MM.1S (cell line): ENCODE results near the gene AKAP8.

ENCODE experiments used
- DNase-seq: peaks from one replicate; pipeline ENCODE4 v3.0.0-alpha.2; 2015
- H2AFZ ChIP-seq: fragments of 300-600 bp; sonication (generic); 2 replicates; pipeline ENCODE4 v1.6.0; 2016; ENCODE audit warnings: antibody characterized with exemption, low read length
- H3F3A ChIP-seq: fragments of 300-600 bp; sonication (generic); 2 replicates; pipeline ENCODE4 v1.6.1; 2016; ENCODE audit warnings: mild to moderate bottlenecking, antibody characterized with exemption, low read length, moderate library complexity, mixed read lengths; ENCODE audit not compliant: insufficient read depth
- H3K27ac ChIP-seq: fragments of 300-600 bp; sonication (generic); 2 replicates; pipeline ENCODE4 v1.5.1; 2016; ENCODE audit warnings: mild to moderate bottlenecking, low read length
- H3K27me3 ChIP-seq: fragments of 300-600 bp; sonication (generic); replicated peaks from 2 replicates; pipeline ENCODE4 v1.6.0; 2016; ENCODE audit warnings: low read length; ENCODE audit not compliant: insufficient read depth
- H3K36me3 ChIP-seq: fragments of 300-600 bp; sonication (generic); replicated peaks from 2 replicates; pipeline ENCODE4 v1.6.1; 2016; ENCODE audit warnings: mild to moderate bottlenecking, low read length, mixed read lengths; ENCODE audit not compliant: insufficient read depth
- H3K4me1 ChIP-seq: fragments of 300-600 bp; sonication (generic); 2 replicates; pipeline ENCODE4 v1.6.1; 2016; ENCODE audit warnings: low read length, mixed read lengths
- H3K4me2 ChIP-seq: fragments of 300-600 bp; sonication (generic); 2 replicates; pipeline ENCODE4 v1.6.0; 2016; ENCODE audit warnings: low read depth, low read length
- H3K4me3 ChIP-seq: fragments of 300-600 bp; sonication (generic); 2 replicates; pipeline ENCODE4 v1.5.1; 2016; ENCODE audit warnings: low read length, mixed read lengths
- H3K79me2 ChIP-seq: fragments of 300-600 bp; sonication (generic); 2 replicates; pipeline ENCODE4 v1.6.1; 2016; ENCODE audit warnings: mixed run types, low read length, mixed read lengths
- H3K9ac ChIP-seq: fragments of 300-600 bp; sonication (generic); 2 replicates; pipeline ENCODE4 v1.6.1; 2016; ENCODE audit warnings: low read length, mixed read lengths
- H3K9me2 ChIP-seq: fragments of 300-600 bp; sonication (generic); replicated peaks from 2 replicates; pipeline ENCODE4 v1.6.1; 2016; ENCODE audit warnings: mild to moderate bottlenecking, low read length, mixed read lengths; ENCODE audit not compliant: insufficient read depth
- H3K9me3 ChIP-seq: fragments of 300-600 bp; sonication (generic); replicated peaks from 2 replicates; pipeline ENCODE4 v1.6.1; 2016; ENCODE audit warnings: mild to moderate bottlenecking, low read length, mixed read lengths; ENCODE audit not compliant: insufficient read depth
- H4K20me1 ChIP-seq: fragments of 300-600 bp; sonication (generic); 2 replicates; pipeline ENCODE4 v1.6.1; 2016; ENCODE audit warnings: mild to moderate bottlenecking, low read length, moderate library complexity, mixed read lengths; ENCODE audit not compliant: insufficient read depth
- CTCF ChIP-seq: fragments of 300-600 bp; sonication (generic); IDR thresholded peaks from 2 replicates; pipeline ENCODE4 v1.5.1; 2016; ENCODE audit warnings: antibody characterized with exemption, low read length, mixed read lengths
- EZH2 ChIP-seq: fragments of 300-600 bp; sonication (generic); optimal IDR thresholded peaks from 2 replicates; pipeline ENCODE3; 2017; ENCODE audit warnings: low read depth, mild to moderate bottlenecking, antibody characterized with exemption, low read length, mixed read lengths
- EZH2phosphoT487 ChIP-seq: fragments of 300-600 bp; sonication (generic); IDR thresholded peaks from 2 replicates; pipeline ENCODE4 v1.6.1; 2018; ENCODE audit warnings: antibody characterized with exemption, low read length

AKAP8 gene

GRCh38 chr19:15403151-15403531 lies 23.6 kb upstream of the AKAP8 start:
- no peaks in the 10 kb centered on the region for H3K9me2 ChIP-seq
- H4K20me1 ChIP-seq = peaks cover 4% of the 10 kb centered on the region; the same call in 1 of the 2 replicates
- no peak overlapping the region for H3K4me3 ChIP-seq
- H3K27ac ChIP-seq = no peak overlapping the region
- no peak for DNase-seq
- H3K4me1 ChIP-seq = no peaks in the 10 kb centered on the region
- H2AFZ ChIP-seq = no peak overlapping the region
- no peaks in the 10 kb centered on the region for H3K27me3 ChIP-seq
- H3K4me2 ChIP-seq = no peak overlapping the region
- H3K9me3 ChIP-seq = no peaks in the 10 kb centered on the region
- TF ChIP-seq EZH2phosphoT487 (no peak), CTCF (no peak), EZH2 (no peak)
- H3K36me3 ChIP-seq = no peaks in the 10 kb centered on the region
- no peak overlapping the region for H3K9ac ChIP-seq
- H3F3A ChIP-seq = no peaks in the 10 kb centered on the region
- peaks cover 74% of the 10 kb centered on the region for H3K79me2 ChIP-seq

- Histone ChIP-seq H4K20me1 (peaks cover 4% of the 10 kb centered on the region; the same call in 1 of the 2 replicates), H2AFZ (no peak overlapping the region), H3K36me3 (no peaks in the 10 kb centered on the region), H3K79me2 (peaks cover 69% of the 10 kb centered on the region), H3K27ac (no peak overlapping the region), H3K9ac (no peak overlapping the region), H3F3A (no peaks in the 10 kb centered on the region), H3K4me3 (no peak overlapping the region), H3K9me3 (no peaks in the 10 kb centered on the region), H3K27me3 (no peaks in the 10 kb centered on the region), H3K9me2 (no peaks in the 10 kb centered on the region), H3K4me2 (no peak overlapping the region), H3K4me1 (no peaks in the 10 kb centered on the region)
- no peak for TF ChIP-seq EZH2
- no peak for TF ChIP-seq CTCF
- TF ChIP-seq EZH2phosphoT487 = no peak
- no peak for DNase-seq
Measured at GRCh38 chr19:15402411-15403150, 23.0 kb upstream of the AKAP8 start.

- Histone ChIP-seq H3F3A (no peaks in the 10 kb centered on the region), H3K36me3 (no peaks in the 10 kb centered on the region; the same call in 1 of the 2 replicates), H3K4me3 (no peak overlapping the region), H3K9me2 (no peaks in the 10 kb centered on the region), H3K79me2 (peaks cover 57% of the 10 kb centered on the region), H3K27me3 (no peaks in the 10 kb centered on the region), H3K9ac (no peak overlapping the region), H3K9me3 (no peaks in the 10 kb centered on the region), H3K4me1 (no peaks in the 10 kb centered on the region), H4K20me1 (peaks cover 4% of the 10 kb centered on the region; the same call in 1 of the 2 replicates), H2AFZ (no peak overlapping the region), H3K4me2 (no peak overlapping the region), H3K27ac (no peak overlapping the region)
- DNase-seq = no peak
- TF ChIP-seq CTCF = no peak
- TF ChIP-seq EZH2 = no peak
- TF ChIP-seq EZH2phosphoT487 = no peak
Measured at GRCh38 chr19:15401397-15401710, 21.8 kb upstream of the AKAP8 start.
